ENCODE results near the gene ANKFN1. TPM values are rescaled to one million over a fixed set of nuclear protein-coding genes. Genes with fewer than 3 reads are reported as not detected.

Gene ANKFN1
- total and polyA plus RNA-seq, 8 donors, result 0.05 to 0.20 (median 0.12) TPM; not detected in 4

DNA sequence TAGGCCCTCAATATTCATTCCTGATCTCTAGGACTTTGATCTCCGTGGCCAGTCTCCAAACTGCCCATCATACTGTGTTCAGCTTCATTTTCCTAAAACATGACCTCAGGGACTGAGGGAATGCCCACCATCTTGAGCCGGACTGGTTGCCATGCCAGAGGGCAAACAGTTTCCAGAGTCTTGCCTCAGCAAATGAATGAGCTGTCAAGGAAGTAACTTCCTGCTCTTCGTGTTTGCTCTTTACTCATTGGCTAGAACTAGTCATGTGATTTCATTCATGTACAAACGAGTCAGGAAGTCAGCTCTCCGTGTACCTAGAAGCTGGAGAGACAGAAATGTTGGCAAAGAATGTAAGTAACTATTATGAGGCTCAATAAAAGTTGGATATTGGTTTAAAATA is 50.2 kb downstream of the ANKFN1 start:
- H3K27me3 ChIP-seq, result no peaks in the 10 kb centered on the region
- no peaks in the 10 kb centered on the region for H3K36me3 ChIP-seq
- no peak overlapping the region for H3K27ac ChIP-seq
- no peaks in the 10 kb centered on the region for H3K4me1 ChIP-seq
- TF ChIP-seq, protein P1, sequence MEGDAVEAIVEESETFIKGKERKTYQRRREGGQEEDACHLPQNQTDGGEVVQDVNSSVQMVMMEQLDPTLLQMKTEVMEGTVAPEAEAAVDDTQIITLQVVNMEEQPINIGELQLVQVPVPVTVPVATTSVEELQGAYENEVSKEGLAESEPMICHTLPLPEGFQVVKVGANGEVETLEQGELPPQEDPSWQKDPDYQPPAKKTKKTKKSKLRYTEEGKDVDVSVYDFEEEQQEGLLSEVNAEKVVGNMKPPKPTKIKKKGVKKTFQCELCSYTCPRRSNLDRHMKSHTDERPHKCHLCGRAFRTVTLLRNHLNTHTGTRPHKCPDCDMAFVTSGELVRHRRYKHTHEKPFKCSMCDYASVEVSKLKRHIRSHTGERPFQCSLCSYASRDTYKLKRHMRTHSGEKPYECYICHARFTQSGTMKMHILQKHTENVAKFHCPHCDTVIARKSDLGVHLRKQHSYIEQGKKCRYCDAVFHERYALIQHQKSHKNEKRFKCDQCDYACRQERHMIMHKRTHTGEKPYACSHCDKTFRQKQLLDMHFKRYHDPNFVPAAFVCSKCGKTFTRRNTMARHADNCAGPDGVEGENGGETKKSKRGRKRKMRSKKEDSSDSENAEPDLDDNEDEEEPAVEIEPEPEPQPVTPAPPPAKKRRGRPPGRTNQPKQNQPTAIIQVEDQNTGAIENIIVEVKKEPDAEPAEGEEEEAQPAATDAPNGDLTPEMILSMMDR (IDR thresholded peaks at IDR 0.05), result no peak
- no peak overlapping the region for H3K4me3 ChIP-seq
- ATAC-seq (no peak), DNase-seq (no peak), FAIRE-seq (no peak)
- intact Hi-C loops (cut with DNase I), result no loop called here
- no peaks in the 10 kb centered on the region for H3K9me3 ChIP-seq
- WGBS, 2 donors, result 49 to 60% methylated on average over 5 of the region's 5 CpGs

DNA sequence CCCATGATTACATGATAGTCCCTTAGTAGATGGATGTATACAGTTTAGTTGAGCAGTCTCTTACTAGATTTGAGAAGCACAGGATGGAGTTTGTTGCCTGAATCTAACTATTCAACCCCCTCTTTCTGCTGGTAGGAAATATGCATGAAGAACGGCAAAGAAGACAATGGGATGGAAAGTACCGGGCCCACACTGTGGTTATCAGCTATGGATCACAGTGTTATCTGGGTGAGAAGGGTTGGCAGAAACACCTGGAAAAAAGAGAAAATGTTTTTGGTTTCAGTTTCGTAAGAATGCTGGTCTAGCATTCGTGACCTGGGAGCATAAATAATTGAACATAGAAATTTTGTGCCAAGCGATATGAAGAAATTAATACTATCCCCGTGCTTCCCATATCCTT is 53.1 kb downstream of the ANKFN1 start:
- Histone ChIP-seq H3K27me3 (no peaks in the 10 kb centered on the region), H3K9me3 (no peaks in the 10 kb centered on the region), H3K4me3 (no peak overlapping the region), H3K4me1 (no peaks in the 10 kb centered on the region), H3K27ac (no peak overlapping the region), H3K36me3 (no peaks in the 10 kb centered on the region)
- DNase-seq, result no peak
- intact Hi-C loops (cut with DNase I), result no loop called here
- ATAC-seq, result no peak
- 49 to 63% methylated on average over 6 of the region's 6 CpGs for WGBS, 2 donors
- no peak for FAIRE-seq
- TF ChIP-seq, protein P1 (IDR thresholded peaks at IDR 0.05), result no peak

DNA sequence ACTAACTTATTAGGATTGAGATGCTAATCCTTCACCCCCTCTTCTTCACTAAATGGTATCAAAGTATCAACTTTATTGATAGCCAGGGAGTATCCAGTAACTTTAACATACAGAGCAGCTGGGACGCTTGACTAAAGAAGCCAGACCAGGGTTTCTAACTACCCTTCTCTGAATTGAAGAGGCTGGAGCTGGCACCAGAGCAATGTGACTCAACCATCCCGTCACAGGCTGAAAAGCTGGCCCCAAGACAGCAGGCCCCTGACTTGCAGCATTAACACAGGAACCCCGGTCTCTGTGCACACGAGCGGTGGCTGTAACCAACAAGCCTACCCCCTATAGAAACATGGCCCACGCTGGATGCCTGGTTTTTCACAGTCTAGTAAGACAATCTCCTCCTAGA is 59.8 kb downstream of the ANKFN1 start:
- H3K4me1 ChIP-seq, result no peaks in the 10 kb centered on the region
- 61 to 71% methylated on average over 6 of the region's 6 CpGs for WGBS, 2 donors
- no peaks in the 10 kb centered on the region for H3K36me3 ChIP-seq
- no peak overlapping the region for H3K27ac ChIP-seq
- TF ChIP-seq, protein P1 (IDR thresholded peaks at IDR 0.05), result no peak
- no peak for FAIRE-seq
- no peak for DNase-seq
- ATAC-seq, result no peak
- no peaks in the 10 kb centered on the region for H3K27me3 ChIP-seq
- intact Hi-C loops (cut with DNase I), result no loop called here
- no peak overlapping the region for H3K4me3 ChIP-seq
- H3K9me3 ChIP-seq, result no peaks in the 10 kb centered on the region

DNA sequence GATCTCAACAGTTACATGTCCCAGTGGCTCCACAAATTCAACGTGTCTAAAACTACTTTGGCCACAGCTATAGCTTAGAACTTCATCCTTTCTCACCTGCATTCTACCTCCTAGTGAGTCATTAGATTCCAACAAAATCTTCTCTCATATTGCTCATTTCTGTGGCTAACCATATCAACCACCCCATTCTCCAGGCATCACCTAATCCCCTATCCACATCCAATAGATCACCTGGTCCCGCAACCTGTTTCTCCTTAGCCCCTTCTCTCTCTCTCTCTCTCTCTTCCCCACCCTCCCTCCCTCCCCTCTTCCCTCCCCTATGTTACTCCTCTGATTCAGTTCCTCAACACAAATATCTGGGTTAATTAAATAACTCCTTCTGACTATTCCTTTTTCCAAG is 64.6 kb downstream of the ANKFN1 start:
- WGBS, 2 donors, result 66 to 71% methylated on average over 2 of the region's 2 CpGs

DNA sequence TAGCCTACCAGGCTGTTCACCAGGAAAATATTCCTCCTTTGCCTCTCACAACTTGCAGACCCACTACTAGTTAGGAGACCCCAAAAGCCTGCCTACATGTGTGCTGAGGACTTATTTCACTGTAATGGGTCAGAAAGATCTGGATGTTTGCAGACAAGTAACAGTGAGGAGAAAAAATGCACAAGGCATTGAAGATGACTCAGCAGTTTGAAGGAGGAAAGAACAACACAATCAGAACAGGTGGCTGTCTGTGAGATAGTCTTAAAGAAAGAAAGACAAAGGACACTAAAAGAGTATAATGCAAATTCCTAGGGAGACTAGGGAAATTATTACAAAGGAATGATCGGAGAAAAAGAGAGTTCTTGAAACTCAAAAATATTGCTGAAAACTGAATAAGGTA is 69.0 kb downstream of the ANKFN1 start:
- TF ChIP-seq, protein P1 (IDR thresholded peaks at IDR 0.05), result no peak
- WGBS, 2 donors, result 79 to 94% methylated on average over 1 of the region's 1 CpG

More for the DNA sequence above, 64.6 kb downstream of the ANKFN1 start:
- TF ChIP-seq, protein P1 (IDR thresholded peaks at IDR 0.05), result no peak
- H3K4me1 ChIP-seq, result no peaks in the 10 kb centered on the region
- H3K4me3 ChIP-seq, result no peak overlapping the region
- no peaks in the 10 kb centered on the region for H3K36me3 ChIP-seq
- no peak overlapping the region for H3K27ac ChIP-seq
- H3K27me3 ChIP-seq, result peaks cover 0 to 5% (median 0%) of the 10 kb centered on the region in 4 donors
- no peak for ATAC-seq
- intact Hi-C loops (cut with DNase I), result no loop called here
- no peak for FAIRE-seq
- DNase-seq, result no peak
- H3K9me3 ChIP-seq, result no peaks in the 10 kb centered on the region

More for the DNA sequence above, 69.0 kb downstream of the ANKFN1 start:
- Histone ChIP-seq H3K36me3 (no peaks in the 10 kb centered on the region), H3K4me3 (no peak overlapping the region), H3K9me3 (no peaks in the 10 kb centered on the region), H3K27me3 (peaks cover 0 to 5% (median 0%) of the 10 kb centered on the region in 4 donors), H3K4me1 (no peaks in the 10 kb centered on the region), H3K27ac (no peak overlapping the region)
- intact Hi-C loops (cut with DNase I), result no loop called here
- no peak for ATAC-seq
- DNase-seq, result no peak
- no peak for FAIRE-seq
